Measurements from ENCODE around the gene POFUT2.
"Not testable (repeated sequence)": the region's sequence is repeated elsewhere in the genome, so short reads cannot be mapped to it uniquely, and the experiment has no call there.

Gene POFUT2

GRCh38 chr21:45326169-45326851 is 38.6 kb upstream of the POFUT2 start:
- no peak for DNase-seq (ENCODE audit: low read depth)

- no peak for DNase-seq (ENCODE audit: low read depth)
These were observed 37.8 kb upstream of the POFUT2 start for GRCh38 chr21:45325206-45326168.

GRCh38 chr21:45324489-45325205 is 37.0 kb upstream of the POFUT2 start:
- no peak for DNase-seq (ENCODE audit: low read depth)

GRCh38 chr21:45323487-45324311 is 36.0 kb upstream of the POFUT2 start:
- no peak for DNase-seq (ENCODE audit: low read depth)

GRCh38 chr21:45322960-45323461 is 35.3 kb upstream of the POFUT2 start:
- DNase-seq (ENCODE audit: low read depth), result no peak

- DNase-seq (ENCODE audit: low read depth), result no peak
These were observed 34.7 kb upstream of the POFUT2 start for GRCh38 chr21:45322231-45322959.

GRCh38 chr21:45320261-45321025 is 32.7 kb upstream of the POFUT2 start:
- DNase-seq (ENCODE audit: low read depth), result no peak

GRCh38 chr21:45319461-45320211 is 31.9 kb upstream of the POFUT2 start:
- DNase-seq (ENCODE audit: low read depth), result no peak

GRCh38 chr21:45318556-45319404 is 31.1 kb upstream of the POFUT2 start:
- DNase-seq (ENCODE audit: low read depth), result no peak

- DNase-seq (ENCODE audit: low read depth), result no peak
These were observed 30.5 kb upstream of the POFUT2 start for GRCh38 chr21:45318146-45318555.

- no peak for DNase-seq (ENCODE audit: low read depth)
These were observed 29.9 kb upstream of the POFUT2 start for GRCh38 chr21:45317398-45318145.

- no peak for DNase-seq (ENCODE audit: low read depth)
These were observed 29.2 kb upstream of the POFUT2 start for GRCh38 chr21:45316871-45317397.

GRCh38 chr21:45315676-45316470 is 28.2 kb upstream of the POFUT2 start:
- DNase-seq (ENCODE audit: low read depth), result not testable (repeated sequence)

- DNase-seq (ENCODE audit: low read depth), result no peak
These were observed 26.0 kb upstream of the POFUT2 start for GRCh38 chr21:45313682-45314081.

- DNase-seq (ENCODE audit: low read depth), result no peak
These were observed 25.3 kb upstream of the POFUT2 start for GRCh38 chr21:45313015-45313414.

- DNase-seq (ENCODE audit: low read depth), result no peak
These were observed 24.6 kb upstream of the POFUT2 start for GRCh38 chr21:45312296-45312695.

Data from activated T-helper 9 cell treated with anti-CD3 and anti-CD28 coated beads, Interleukin-2, amount 50 U/mL, for 16 hours (primary cell).